Mesenchymal stem cell (in vitro differentiated cells and primary cell): ENCODE data around the gene ACSF3.

Experiments used
- DNase-seq: peaks from one replicate; pipeline ENCODE4 v3.0.0-alpha.2; 2013
- H2AFZ ChIP-seq: one replicate; pipeline ENCODE4 v1.6.1; 2013; ENCODE audit warnings: low read depth, mild to moderate bottlenecking, control low read depth, inconsistent platforms, low read length, moderate library complexity
- H2AK5ac ChIP-seq: 2 replicates; pipeline ENCODE4 v1.6.1; 2013; ENCODE audit warnings: low read length, moderate library complexity, mild to moderate bottlenecking, inconsistent platforms; ENCODE audit not compliant: severe bottlenecking
- H2BK120ac ChIP-seq: one replicate; pipeline ENCODE4 v1.6.1; 2013; ENCODE audit warnings: low read depth, mild to moderate bottlenecking, inconsistent platforms, low read length, moderate library complexity
- H2BK12ac ChIP-seq, 2 experiments: one replicate each; pipeline ENCODE4 v1.6.1; 2013; ENCODE audit warnings: inconsistent platforms in 2 of 2, low read length in 2 of 2, mild to moderate bottlenecking in 2 of 2, moderate library complexity in 2 of 2, control low read depth in 1 of 2
- H2BK15ac ChIP-seq: one replicate; pipeline ENCODE4 v1.6.1; 2013; ENCODE audit warnings: mild to moderate bottlenecking, low read depth, inconsistent platforms; ENCODE audit not compliant: poor library complexity, severe bottlenecking
- H2BK5ac ChIP-seq: 2 replicates; pipeline ENCODE4 v1.6.1; 2013; ENCODE audit warnings: low read depth, mild to moderate bottlenecking, low read length, control low read depth, inconsistent platforms; ENCODE audit not compliant: poor library complexity, severe bottlenecking
- H3K14ac ChIP-seq, 2 experiments: one replicate each; pipeline ENCODE4 v1.6.1; 2013; ENCODE audit warnings: inconsistent platforms in 2 of 2, low read length in 2 of 2, control low read depth in 1 of 2, mild to moderate bottlenecking in 1 of 2, moderate library complexity in 1 of 2
- H3K18ac ChIP-seq, 2 experiments: one replicate each; pipeline ENCODE4 v1.6.1; 2013; ENCODE audit warnings: inconsistent platforms in 2 of 2, low read length in 2 of 2, control low read depth in 1 of 2, low read depth in 1 of 2, mild to moderate bottlenecking in 1 of 2
- H3K23ac ChIP-seq, 2 experiments: one replicate each; pipeline ENCODE4 v1.6.1; 2013; ENCODE audit warnings: inconsistent platforms in 2 of 2, low read length in 2 of 2, mild to moderate bottlenecking in 2 of 2, moderate library complexity in 2 of 2, control low read depth in 1 of 2
- H3K27ac ChIP-seq: 2 replicates; pipeline ENCODE4 v1.5.1; 2013; ENCODE audit warnings: mild to moderate bottlenecking, moderate library complexity, low read length, control low read depth, inconsistent platforms; ENCODE audit not compliant: poor library complexity, severe bottlenecking
- H3K27me3 ChIP-seq, 2 experiments: 2 replicates each; pipeline versions ENCODE4 v1.6.1 to v1.7.0; 2013; ENCODE audit warnings: low read length in 2 of 2, mild to moderate bottlenecking in 2 of 2, moderate library complexity in 2 of 2, control low read depth in 1 of 2, inconsistent platforms in 1 of 2; ENCODE audit not compliant: control insufficient read depth in 1 of 2, insufficient read depth in 1 of 2
- H3K36me3 ChIP-seq, 2 experiments: 2 replicates each; pipeline versions ENCODE4 v1.6.1 to v1.7.0; 2013; ENCODE audit warnings: low read length in 2 of 2, control low read depth in 1 of 2, inconsistent platforms in 1 of 2, low read depth in 1 of 2, mild to moderate bottlenecking in 1 of 2; ENCODE audit not compliant: insufficient read depth in 2 of 2, control insufficient read depth in 1 of 2
- H3K4ac ChIP-seq, 2 experiments: one replicate each; pipeline ENCODE4 v1.6.1; 2013; ENCODE audit warnings: inconsistent platforms in 2 of 2, low read length in 2 of 2, mild to moderate bottlenecking in 2 of 2, moderate library complexity in 2 of 2, control low read depth in 1 of 2, low read depth in 1 of 2
- H3K4me1 ChIP-seq: 2 replicates; pipeline ENCODE4 v1.6.1; 2013; ENCODE audit warnings: low read depth, low read length, control low read depth; ENCODE audit not compliant: control insufficient read depth, insufficient read depth
- H3K4me2 ChIP-seq: 2 replicates; pipeline ENCODE4 v1.6.1; 2013; ENCODE audit warnings: low read length, mild to moderate bottlenecking, inconsistent platforms; ENCODE audit not compliant: poor library complexity, severe bottlenecking
- H3K4me3 ChIP-seq, 2 experiments: 2 replicates each; pipeline versions ENCODE4 v1.5.1 to v1.7.0; 2013; ENCODE audit warnings: low read length in 2 of 2, mild to moderate bottlenecking in 2 of 2, control low read depth in 1 of 2, low read depth in 1 of 2; ENCODE audit not compliant: insufficient read depth in 1 of 2
- H3K79me1 ChIP-seq: replicated peaks from 2 replicates; pipeline ENCODE4 v1.6.1; 2013; ENCODE audit warnings: mild to moderate bottlenecking, control low read depth, low read length, inconsistent platforms; ENCODE audit not compliant: poor library complexity, severe bottlenecking
- H3K9ac ChIP-seq: 2 replicates; pipeline ENCODE4 v1.7.0; 2013; ENCODE audit warnings: mild to moderate bottlenecking, low read length, moderate library complexity
- H3K9me3 ChIP-seq: 2 replicates; pipeline ENCODE4 v1.7.0; 2013; ENCODE audit warnings: mild to moderate bottlenecking, low read length; ENCODE audit not compliant: control insufficient read depth
- H4K8ac ChIP-seq: one replicate; pipeline ENCODE4 v1.6.1; 2013; ENCODE audit warnings: inconsistent platforms, mild to moderate bottlenecking, low read length, moderate library complexity
- H4K91ac ChIP-seq: one replicate; pipeline ENCODE4 v1.6.1; 2013; ENCODE audit warnings: mild to moderate bottlenecking, low read length, inconsistent platforms
- WGBS: methylation state at CpG from one replicate; pipeline ENCODE4 v1.1.7; 2013; ENCODE audit warnings: mixed read lengths; 5-methylcytosine and 5-hydroxymethylcytosine counted together

The ACSF3 gene

GRCh38 chr16:89177501-89177900 is 83.8 kb downstream of the ACSF3 start:
- WGBS, result 80% methylated on average over 12 of the region's 12 CpGs
- no peak overlapping the region for H3K4ac ChIP-seq

GRCh38 chr16:89178453-89179147 is 84.9 kb downstream of the ACSF3 start:
- WGBS, result 88% methylated on average over 23 of the region's 24 CpGs
- Histone ChIP-seq H4K91ac (no peak overlapping the region), H4K8ac (no peak overlapping the region), H3K14ac (no peak overlapping the region), H3K9ac (no peak overlapping the region), H3K4me3 (no peak overlapping the region), H2AFZ (no peak overlapping the region), H2BK15ac (no peak overlapping the region), H3K23ac (no peak overlapping the region), H3K4me1 (peaks cover 10% of the 10 kb centered on the region), H2BK120ac (no peak overlapping the region), H3K4ac (no peak overlapping the region), H3K27ac (no peak overlapping the region), H2BK12ac (no peak overlapping the region), H3K4me2 (no peak overlapping the region), H3K79me1 (no peaks in the 10 kb centered on the region), H2BK5ac (no peak overlapping the region), H3K9me3 (no peaks in the 10 kb centered on the region), H3K27me3 (peaks cover 14 to 73% of the 10 kb centered on the region in 2 experiments), H3K18ac (no peak overlapping the region), H2AK5ac (no peak overlapping the region), H3K36me3 (no peaks in the 10 kb centered on the region)
- no peak for DNase-seq

More at GRCh38 chr16:89177501-89177900, 83.8 kb downstream of the ACSF3 start:
- Histone ChIP-seq H3K79me1 (no peaks in the 10 kb centered on the region), H3K27me3 (peaks cover 10 to 71% of the 10 kb centered on the region in 2 experiments), H3K9ac (no peak overlapping the region), H3K4me1 (peaks cover 10% of the 10 kb centered on the region), H2BK15ac (no peak overlapping the region), H2BK5ac (no peak overlapping the region), H2BK12ac (no peak overlapping the region), H3K14ac (no peak overlapping the region), H3K23ac (no peak overlapping the region), H3K9me3 (no peaks in the 10 kb centered on the region), H3K36me3 (no peaks in the 10 kb centered on the region), H4K91ac (no peak overlapping the region), H3K27ac (no peak overlapping the region), H2AFZ (no peak overlapping the region), H2AK5ac (no peak overlapping the region), H3K18ac (no peak overlapping the region), H2BK120ac (no peak overlapping the region), H4K8ac (no peak overlapping the region), H3K4me3 (no peak overlapping the region), H3K4me2 (no peak overlapping the region)
- DNase-seq, result no peak

GRCh38 chr16:89179148-89179484 is 85.5 kb downstream of the ACSF3 start:
- peaks cover 12 to 74% of the 10 kb centered on the region in 2 experiments for H3K27me3 ChIP-seq
- no peak overlapping the region for H2AK5ac ChIP-seq
- WGBS, result 89% methylated on average over 19 of the region's 19 CpGs
- H2AFZ ChIP-seq, result no peak overlapping the region
- H4K8ac ChIP-seq, result no peak overlapping the region
- H3K23ac ChIP-seq, result no peak overlapping the region
- no peaks in the 10 kb centered on the region for H3K79me1 ChIP-seq
- H3K9ac ChIP-seq, result no peak overlapping the region
- no peak overlapping the region for H2BK15ac ChIP-seq
- no peak overlapping the region for H3K4ac ChIP-seq
- no peak for DNase-seq
- H3K36me3 ChIP-seq, result no peaks in the 10 kb centered on the region
- H3K4me3 ChIP-seq, result no peak overlapping the region
- no peaks in the 10 kb centered on the region for H3K9me3 ChIP-seq
- peaks cover 10% of the 10 kb centered on the region for H3K4me1 ChIP-seq
- no peak overlapping the region for H2BK5ac ChIP-seq
- H3K4me2 ChIP-seq, result no peak overlapping the region
- no peak overlapping the region for H3K18ac ChIP-seq
- no peak overlapping the region for H3K27ac ChIP-seq
- H4K91ac ChIP-seq, result no peak overlapping the region
- no peak overlapping the region for H2BK12ac ChIP-seq
- H2BK120ac ChIP-seq, result no peak overlapping the region
- no peak overlapping the region for H3K14ac ChIP-seq

GRCh38 chr16:89179656-89180315 is 86.1 kb downstream of the ACSF3 start:
- Histone ChIP-seq H2BK12ac (no peak overlapping the region), H3K14ac (no peak overlapping the region), H4K8ac (no peak overlapping the region), H2BK5ac (no peak overlapping the region), H2AK5ac (no peak overlapping the region), H3K79me1 (no peaks in the 10 kb centered on the region), H3K9me3 (no peaks in the 10 kb centered on the region), H3K4me1 (peaks cover 10% of the 10 kb centered on the region), H3K4ac (no peak overlapping the region), H2BK120ac (no peak overlapping the region), H3K9ac (no peak overlapping the region), H3K27me3 (peaks cover 12 to 76% of the 10 kb centered on the region in 2 experiments), H4K91ac (no peak overlapping the region), H3K23ac (no peak overlapping the region), H2BK15ac (no peak overlapping the region), H2AFZ (no peak overlapping the region), H3K27ac (no peak overlapping the region), H3K18ac (no peak overlapping the region), H3K4me2 (no peak overlapping the region), H3K36me3 (no peaks in the 10 kb centered on the region), H3K4me3 (no peak overlapping the region)
- DNase-seq, result no peak
- WGBS, result 88% methylated on average over 25 of the region's 25 CpGs
